NB4 (cell line): ENCODE data around the gene VPREB3.

ENCODE experiments used
- DNase-seq: peaks from one replicate; pipeline ENCODE4 v3.0.0; 2010; ENCODE audit warnings: low read depth
- H3K4me3 ChIP-seq: one replicate; pipeline ENCODE4 v1.5.1; 2011; ENCODE audit warnings: mild to moderate bottlenecking, low read depth, low read length, moderate library complexity
- CTCF ChIP-seq: IDR thresholded peaks from one replicate; pipeline ENCODE4 v1.5.1; 2012; ENCODE audit warnings: low read depth, low read length
- MAX ChIP-seq: IDR thresholded peaks from 2 replicates; pipeline ENCODE4 v1.6.1; 2011; ENCODE audit warnings: low read depth, low read length
- MYC ChIP-seq: IDR thresholded peaks from 2 replicates; pipeline ENCODE4 v1.6.1; 2011; ENCODE audit warnings: low read depth, low read length
- POLR2A ChIP-seq: IDR thresholded peaks from 2 replicates; pipeline ENCODE4 v1.6.1; 2011; ENCODE audit warnings: mild to moderate bottlenecking; ENCODE audit not compliant: insufficient read length; ENCODE audit errors: extremely low read depth

VPREB3 gene

GRCh38 chr22:23754220-23754919, at the start of gene VPREB3:
TSS of gene VPREB3 (minus strand) at chr22:23754425. CDS start at chr22:23754363, 62 bp downstream.
- TF ChIP-seq MAX (no peak), CTCF (no peak), POLR2A (no peak), MYC (no peak)
- no peak for DNase-seq
- H3K4me3 ChIP-seq, result no peak within 1 kb of the TSS

- DNase-seq, result no peak
- TF ChIP-seq MYC, result no peak
- no peak for TF ChIP-seq MAX
- no peak for TF ChIP-seq CTCF
- no peak overlapping the region for H3K4me3 ChIP-seq
Measured at GRCh38 chr22:23803001-23803819, 49.0 kb upstream of the VPREB3 start.

- no peak overlapping the region for H3K4me3 ChIP-seq
- no peak for TF ChIP-seq CTCF
- TF ChIP-seq POLR2A, result no peak
- TF ChIP-seq MAX, result no peak
- no peak for TF ChIP-seq MYC
- DNase-seq, result no peak
Measured at GRCh38 chr22:23801886-23802377, 47.7 kb upstream of the VPREB3 start.

- no peak for TF ChIP-seq MAX
- no peak for TF ChIP-seq CTCF
- TF ChIP-seq POLR2A, result no peak
- no peak for TF ChIP-seq MYC
- no peak overlapping the region for H3K4me3 ChIP-seq
- no peak for DNase-seq
Measured at GRCh38 chr22:23801238-23801821, 47.1 kb upstream of the VPREB3 start.

- no peak for DNase-seq
- TF ChIP-seq CTCF (no peak), MAX (no peak), POLR2A (no peak), MYC (no peak)
- no peak overlapping the region for H3K4me3 ChIP-seq
Measured at GRCh38 chr22:23800297-23801237, 46.3 kb upstream of the VPREB3 start.
